Hepatocyte (in vitro differentiated cells): ENCODE data around the gene RPL13. TPM values are rescaled to one million over a fixed set of nuclear protein-coding genes. Genes with fewer than 3 reads are reported as not detected.

Experiments used
- DNase-seq: peaks from one replicate; pipeline ENCODE4 v3.0.0-alpha.2; 2016; ENCODE audit warnings: low spot score
- H2AFZ ChIP-seq: fragments of 200-600 bp; sonication (generic); 2 replicates; pipeline ENCODE4 v1.6.0; 2016; ENCODE audit warnings: antibody characterized with exemption, mild to moderate bottlenecking
- H3K27ac ChIP-seq: fragments of 200-600 bp; sonication (generic); 2 replicates; pipeline ENCODE4 v1.5.1; 2016; ENCODE audit warnings: mild to moderate bottlenecking
- H3K27me3 ChIP-seq: fragments of 200-600 bp; sonication (generic); 2 replicates; pipeline ENCODE4 v1.6.1; 2016
- H3K36me3 ChIP-seq: fragments of 200-600 bp; sonication (generic); replicated peaks from 2 replicates; pipeline ENCODE4 v1.5.1; 2016; ENCODE audit warnings: low read depth; ENCODE audit not compliant: insufficient read depth
- H3K4me1 ChIP-seq: fragments of 200-600 bp; sonication (generic); 2 replicates; pipeline ENCODE4 v1.5.1; 2016; ENCODE audit warnings: mild to moderate bottlenecking, moderate library complexity; ENCODE audit not compliant: insufficient read depth
- H3K4me2 ChIP-seq: fragments of 200-600 bp; sonication (generic); 2 replicates; pipeline ENCODE4 v1.6.0; 2016
- H3K4me3 ChIP-seq: fragments of 200-600 bp; sonication (generic); 2 replicates; pipeline ENCODE4 v1.5.1; 2016; ENCODE audit warnings: mild to moderate bottlenecking
- H3K79me2 ChIP-seq: fragments of 200-600 bp; sonication (generic); 2 replicates; pipeline ENCODE4 v1.6.0; 2017; ENCODE audit warnings: mild to moderate bottlenecking
- H3K9me2 ChIP-seq: fragments of 200-600 bp; sonication (generic); replicated peaks from 2 replicates; pipeline ENCODE4 v1.6.0; 2017; ENCODE audit warnings: mild to moderate bottlenecking; ENCODE audit not compliant: insufficient read depth
- H3K9me3 ChIP-seq: fragments of 200-600 bp; sonication (generic); 2 replicates; pipeline ENCODE4 v1.5.1; 2016; ENCODE audit warnings: low read depth, mild to moderate bottlenecking
- H4K20me1 ChIP-seq: fragments of 200-600 bp; sonication (generic); 2 replicates; pipeline ENCODE4 v1.6.0; 2016; ENCODE audit warnings: mild to moderate bottlenecking; ENCODE audit not compliant: insufficient read depth, poor library complexity, severe bottlenecking
- CTCF ChIP-seq: fragments of 200-600 bp; sonication (generic); IDR thresholded peaks from 2 replicates; pipeline ENCODE4 v1.5.1; 2016; ENCODE audit warnings: antibody characterized with exemption, mild to moderate bottlenecking; ENCODE audit not compliant: poor library complexity
- EZH2 ChIP-seq: fragments of 200-600 bp; sonication (generic); IDR thresholded peaks from 2 replicates; pipeline ENCODE4 v1.6.1; 2016; ENCODE audit warnings: antibody characterized with exemption, mild to moderate bottlenecking, borderline replicate concordance
- EZH2phosphoT487 ChIP-seq: fragments of 200-600 bp; sonication (generic); IDR thresholded peaks from one replicate; pipeline ENCODE4 v1.6.1; 2018; ENCODE audit warnings: antibody characterized with exemption, mild to moderate bottlenecking, low read depth, moderate library complexity; ENCODE audit not compliant: unreplicated experiment, severe bottlenecking
- WGBS: methylation state at CpG from one replicate; pipeline ENCODE4 v1.1.6; 2016; ENCODE audit warnings: low lambda C conversion rate; ENCODE audit errors: missing lambda C conversion rate; 5-methylcytosine and 5-hydroxymethylcytosine counted together
- polyA plus RNA-seq: library from polyadenylated mRNA; unstranded; fragments of >200 nt; fragmentation: Nextera tagmentation; extraction: Ambion mirVana; gene quantifications from 2 replicates; pipeline ENCODE4 v1.2.1, GENCODE V29; 2016
- total RNA-seq: library from RNA; depleted of rRNA; stranded (reverse); fragments of >200 nt; gene quantifications from 2 replicates; pipeline ENCODE4 v1.2.3, GENCODE V29; 2014

The RPL13 gene
- total and polyA plus RNA-seq, 2 experiments from 2014 or later: 1,312 to 4,787 TPM

- DNase-seq: no peak
- TF ChIP-seq EZH2phosphoT487 (no peak), CTCF (no peak), EZH2 (no peak)
- H3K27me3 ChIP-seq: no peaks in the 10 kb centered on the region
- H4K20me1 ChIP-seq: no peaks in the 10 kb centered on the region
- WGBS: 88% methylated on average over 12 of the region's 12 CpGs
- H3K79me2 ChIP-seq: no peaks in the 10 kb centered on the region
- no peak overlapping the region for H3K27ac ChIP-seq
- H3K4me2 ChIP-seq: no peak overlapping the region
- H3K4me1 ChIP-seq: peaks cover 11% of the 10 kb centered on the region
- H3K9me3 ChIP-seq: no peaks in the 10 kb centered on the region
- H3K4me3 ChIP-seq: no peak overlapping the region
- no peaks in the 10 kb centered on the region for H3K36me3 ChIP-seq
- H2AFZ ChIP-seq: no peak overlapping the region
- no peaks in the 10 kb centered on the region for H3K9me2 ChIP-seq
Observed at GRCh38 chr16:89600427-89600826, 39.9 kb downstream of the RPL13 start.

GRCh38 chr16:89600956-89601355, 40.5 kb downstream of the RPL13 start:
- no peaks in the 10 kb centered on the region for H3K27me3 ChIP-seq
- no peaks in the 10 kb centered on the region for H3K36me3 ChIP-seq
- H3K4me3 ChIP-seq: no peak overlapping the region
- H3K4me1 ChIP-seq: peaks cover 11% of the 10 kb centered on the region
- H4K20me1 ChIP-seq: no peaks in the 10 kb centered on the region
- no peak for DNase-seq
- TF ChIP-seq EZH2phosphoT487 (no peak), EZH2 (no peak), CTCF (no peak)
- H3K9me2 ChIP-seq: no peaks in the 10 kb centered on the region
- H3K9me3 ChIP-seq: no peaks in the 10 kb centered on the region
- H2AFZ ChIP-seq: no peak overlapping the region
- 83% methylated on average over 8 of the region's 8 CpGs for WGBS
- no peak overlapping the region for H3K27ac ChIP-seq
- no peak overlapping the region for H3K4me2 ChIP-seq
- no peaks in the 10 kb centered on the region for H3K79me2 ChIP-seq

- H3K9me3 ChIP-seq: no peaks in the 10 kb centered on the region
- 64% methylated on average over 22 of the region's 22 CpGs for WGBS
- peak overlapping the region; percentile 67 for H3K4me2 ChIP-seq
- no peaks in the 10 kb centered on the region for H4K20me1 ChIP-seq
- H3K79me2 ChIP-seq: no peaks in the 10 kb centered on the region
- no peaks in the 10 kb centered on the region for H3K9me2 ChIP-seq
- no peak overlapping the region for H3K27ac ChIP-seq
- peaks cover 11% of the 10 kb centered on the region for H3K4me1 ChIP-seq
- no peak overlapping the region for H3K4me3 ChIP-seq
- no peaks in the 10 kb centered on the region for H3K36me3 ChIP-seq
- H2AFZ ChIP-seq: no peak overlapping the region
- no peaks in the 10 kb centered on the region for H3K27me3 ChIP-seq
- DNase-seq: no peak
- TF ChIP-seq CTCF: no peak
- no peak for TF ChIP-seq EZH2
- no peak for TF ChIP-seq EZH2phosphoT487
Observed at GRCh38 chr16:89601906-89602272, 41.4 kb downstream of the RPL13 start.
